SK-N-MC (cell line): ENCODE results near the gene PNMA1.

Experiments
- EZH2 ChIP-seq: fragments of 200-600 bp; sonication (generic); IDR thresholded peaks from one replicate; pipeline ENCODE4 v1.6.1; 2017; ENCODE audit warnings: antibody characterized with exemption
- FOXP2 ChIP-seq: optimal IDR thresholded peaks from 2 replicates; pipeline ENCODE3; 2011; ENCODE audit warnings: mild to moderate bottlenecking, moderate library complexity; ENCODE audit not compliant: insufficient read depth; ENCODE audit errors: extremely low read length, control extremely low read depth
- POLR2AphosphoS5 ChIP-seq: IDR thresholded peaks from 2 replicates; pipeline ENCODE4 v1.6.1; 2012; ENCODE audit warnings: mild to moderate bottlenecking, low read depth, low read length, borderline replicate concordance

GRCh38 chr14:73715707-73716106, 1.5 kb upstream of the PNMA1 start:
- TF ChIP-seq EZH2 (no peak), POLR2AphosphoS5 (no peak), FOXP2 (no peak)
